GM18909 (cell line): Measurements from ENCODE around the gene TMEM200A.
"Not testable (repeated sequence)": the region's sequence is repeated elsewhere in the genome, so short reads cannot be mapped to it uniquely, and the experiment has no call there.

Experiments used
- ATAC-seq: cut with Tn5 transposase; IDR thresholded peaks from one replicate; pipeline ENCODE4 v1.9.1; 2021; ENCODE audit warnings: mild to moderate bottlenecking; ENCODE audit not compliant: unreplicated experiment, poor library complexity

Gene TMEM200A

GRCh38 chr6:130365166-130366106, at the start of gene TMEM200A:
TMEM200A (plus strand) TSS chr6:130366017; CDS start chr6:130440423, 74,406 bp downstream.
- ATAC-seq: peak; percentile 72

- ATAC-seq: no peak
Measured at GRCh38 chr6:130320908-130321307, 44.9 kb upstream of the TMEM200A start.

GRCh38 chr6:130322673-130323268, 43.0 kb upstream of the TMEM200A start:
- peak; percentile 56 for ATAC-seq

- ATAC-seq: no peak
Measured at GRCh38 chr6:130324657-130325056, 41.2 kb upstream of the TMEM200A start.

- ATAC-seq: no peak
Measured at GRCh38 chr6:130326496-130326895, 39.3 kb upstream of the TMEM200A start.

- ATAC-seq: no peak
Measured at GRCh38 chr6:130337534-130337933, 28.3 kb upstream of the TMEM200A start.

- not testable (repeated sequence) for ATAC-seq
Measured at GRCh38 chr6:130346324-130346723, 19.5 kb upstream of the TMEM200A start.

GRCh38 chr6:130354322-130354721, 11.5 kb upstream of the TMEM200A start:
- ATAC-seq: no peak

GRCh38 chr6:130355572-130355971, 10.2 kb upstream of the TMEM200A start:
- ATAC-seq: no peak

- no peak for ATAC-seq
Measured at GRCh38 chr6:130357436-130357835, 8.4 kb upstream of the TMEM200A start.

GRCh38 chr6:130359736-130360135, 6.1 kb upstream of the TMEM200A start:
- ATAC-seq: no peak

- no peak for ATAC-seq
Measured at GRCh38 chr6:130362128-130362527, 3.7 kb upstream of the TMEM200A start.

GRCh38 chr6:130364224-130364780, 1.5 kb upstream of the TMEM200A start:
- no peak for ATAC-seq

GRCh38 chr6:130366107-130367005, 539 bp downstream of the TMEM200A start:
- peak; percentile 23 for ATAC-seq

GRCh38 chr6:130367767-130368166, 1.9 kb downstream of the TMEM200A start:
- no peak for ATAC-seq

GRCh38 chr6:130368576-130368975, 2.8 kb downstream of the TMEM200A start:
- no peak for ATAC-seq

GRCh38 chr6:130369831-130370230, 4.0 kb downstream of the TMEM200A start:
- no peak for ATAC-seq

- no peak for ATAC-seq
Measured at GRCh38 chr6:130371921-130372420, 6.2 kb downstream of the TMEM200A start.

GRCh38 chr6:130372786-130373185, 7.0 kb downstream of the TMEM200A start:
- ATAC-seq: no peak

GRCh38 chr6:130373992-130374391, 8.2 kb downstream of the TMEM200A start:
- no peak for ATAC-seq
